ENCODE measurements around the gene OSBPL2. TPM values are rescaled to one million over a fixed set of nuclear protein-coding genes. Genes with fewer than 3 reads are reported as not detected.
A peak's percentile ranks its signal among the peaks of the same experiment; 100 is the strongest.

Gene OSBPL2
- total RNA-seq (2011; cell fraction: chromatin; rRNA removed; ENCODE audit: low replicate concordance): 144 and 173 TPM in 2 replicates
- total RNA-seq (2011; cell fraction: nucleolus; rRNA removed): 69.5 and 70.9 TPM in 2 replicates
- 130 and 148 TPM in 2 replicates for total RNA-seq (2011; cell fraction: nucleoplasm; rRNA removed)
- 14.4 and 18.2 TPM in 2 replicates for total RNA-seq (2014; rRNA removed)
- total RNA-seq (2014; rRNA removed; fragmentation: Illumina TruSeq; extraction: Trizol): 14.0 and 16.1 TPM in 2 replicates
- 13.0 and 14.1 TPM in 2 replicates for total RNA-seq (2015; rRNA removed; fragmentation: Illumina TruSeq; extraction: Trizol)
- 23.0 and 25.6 TPM in 2 replicates for total RNA-seq (2021)
- polyA plus RNA-seq (2011; rRNA removed): 11.2 and 18.0 TPM in 2 replicates
- 7.4 and 12.4 TPM in 2 replicates for polyA plus RNA-seq (2011; cell fraction: cytosol; rRNA removed)
- 75.1 and 90.2 TPM in 2 replicates for polyA plus RNA-seq (2011; cell fraction: nucleus; rRNA removed)
- 15.0 and 24.7 TPM in 2 replicates for polyA plus RNA-seq (2012)
- 19.9 and 21.1 TPM in 2 replicates for polyA plus RNA-seq (2014; fragmentation: Illumina TruSeq; extraction: Trizol)
- polyA plus RNA-seq (2014; fragmentation: Nextera tagmentation; extraction: Ambion mirVana): 1 to 10 TPM; 2.5 to 3.5 TPM
- polyA plus RNA-seq (2014; rRNA removed): 15.2 and 16.9 TPM in 2 replicates
- 73.7 and 99.1 TPM in 2 replicates for polyA minus RNA-seq (2011; rRNA and poly(A)+ RNA removed)
- polyA minus RNA-seq (2011; cell fraction: cytosol; rRNA and poly(A)+ RNA removed): 7.7 and 10.5 TPM in 2 replicates
- polyA minus RNA-seq (2011; cell fraction: nucleus; rRNA and poly(A)+ RNA removed): 19.9 and 34.7 TPM in 2 replicates
- percentile 62 among the genes with signal in this experiment for Bru-seq, nascent RNA
- BruChase-seq, experiment 1, labeled RNA remaining after a 2-hour chase: percentile 66 among the genes with signal in this experiment
- percentile 69 among the genes with signal in this experiment for BruChase-seq, experiment 2, labeled RNA remaining after a 6-hour chase
- long read RNA-seq, experiment 1, full-length matches to known transcripts: 20 of 55 reads
- long read RNA-seq, experiment 1, partial matches to known transcripts: 28 of 55 reads
- long read RNA-seq, experiment 1, other reads (novel, unspliced or antisense): 7 of 55 reads
- long read RNA-seq, experiment 2, full-length matches to known transcripts: 3 of 16 reads
- long read RNA-seq, experiment 2, partial matches to known transcripts: 5 of 16 reads
- long read RNA-seq, experiment 2, other reads (novel, unspliced or antisense): 8 of 16 reads
- long read RNA-seq, experiment 3, full-length matches to known transcripts: 13 of 21 reads
- long read RNA-seq, experiment 3, partial matches to known transcripts: 3 of 21 reads
- long read RNA-seq, experiment 3, other reads (novel, unspliced or antisense): 5 of 21 reads

DNA sequence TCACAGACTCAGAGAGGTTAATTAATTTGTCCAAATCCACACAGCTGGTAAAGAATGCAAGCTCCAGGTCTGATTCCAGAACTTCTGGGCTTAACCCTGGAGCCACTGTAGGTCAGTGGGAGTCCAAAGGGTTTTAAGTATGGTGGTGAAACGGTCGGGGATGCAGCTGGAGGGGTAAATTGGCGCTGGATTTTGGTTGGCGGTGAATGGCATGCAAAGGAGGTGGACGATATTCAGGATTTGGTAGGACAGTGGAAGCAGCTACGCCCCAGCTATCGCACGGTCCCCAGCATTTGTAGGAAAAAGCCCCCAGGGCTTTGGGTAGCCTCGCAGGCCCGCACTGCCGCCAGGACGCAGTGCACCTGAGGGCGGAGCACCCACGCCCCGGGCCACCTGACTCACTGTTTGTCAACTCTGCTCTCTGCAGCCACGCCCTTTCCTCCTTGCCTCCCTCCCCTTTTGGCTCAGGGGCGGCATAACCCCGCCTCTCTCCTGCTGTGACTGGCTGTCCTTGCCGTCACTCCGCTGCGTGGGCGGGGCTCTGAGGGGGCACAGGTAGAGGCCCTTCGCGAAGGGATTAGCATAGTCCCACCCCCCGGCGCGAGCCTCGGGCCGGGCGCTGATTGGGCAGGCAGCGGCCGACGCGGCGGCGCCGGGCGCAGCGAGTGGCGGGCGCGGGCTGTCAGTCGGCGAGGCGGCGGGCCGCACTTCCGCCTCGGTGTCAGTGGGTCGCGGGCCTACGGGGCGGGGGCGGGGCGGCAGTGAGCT is at the start of gene OSBPL2:
OSBPL2 (plus strand) TSS at position 721 of the 768 bp plus-strand sequence. CDS start 17,664 bp downstream, outside the sequence.
- Histone ChIP-seq H3K9me1 (ENCODE audit: control insufficient read depth, insufficient read depth, low read length) (peaks cover 11% of the 10 kb centered on the region), H4K20me1 (replicated peaks; ENCODE audit: control insufficient read depth, insufficient read depth, low read length) (peaks cover 29% of the 10 kb centered on the region), H3K79me2 (ENCODE audit: control insufficient read depth, insufficient read depth, low read length) (peaks cover 38% of the 10 kb centered on the region), H3K4me1 (replicated peaks in 1 of 2; ENCODE audit: control insufficient read depth in 2 of 2, insufficient read depth in 2 of 2, low read length in 2 of 2) (peaks cover 12 to 53% of the 10 kb centered on the region in 2 experiments; a peak in 4 of 5 replicates), H3K36me3 (ENCODE audit: control insufficient read depth, insufficient read depth, low read length) (peaks cover 14% of the 10 kb centered on the region; the same call in 2 of the 3 replicates), H2AFZ (ENCODE audit: low read depth, low read length) (peak within 1 kb of the TSS; percentile 63), H3K4me2 (ENCODE audit: insufficient read depth, low read length) (peak within 1 kb of the TSS; percentile 84), H3K9me3 (replicated peaks; ENCODE audit: control insufficient read depth, insufficient read depth, low read depth, low read length) (0 out of 2 replicates have a peak, but pooled peaks cover 1% of the 10 kb centered on the region), H3K4me3 (peak within 1 kb of the TSS; percentile 68), H3K27ac (ENCODE audit: extremely low read depth, low read depth, low read length) (peak within 1 kb of the TSS; percentile 62; the same call in 2 of the 3 replicates), H3K27me3 (ENCODE audit: control insufficient read depth in 2 of 2, insufficient read depth in 2 of 2, low read length in 2 of 2) (no peaks in the 10 kb centered on the region), H3K9ac (ENCODE audit: insufficient read depth in 1 of 2, low read depth in 2 of 2, low read length in 2 of 2) (peak within 1 kb of the TSS; percentile 49 to 97)
- ChIA-PET CTCF (ENCODE audit: low intra/inter-chr PET ratio) (interaction anchor here (0.9 kb wide), 1 partner anchor 64 kb away, joined by 3 read pairs; the partner anchor contains the start of gene ADRM1), POLR2A (interaction anchor here (0.5 to 1.1 kb wide), 3 partner anchors 10 to 68 kb away, joined by 3 read pairs; no protein-coding TSS in a partner anchor)
- in situ Hi-C loops (cut with MboI) (no loop called here), intact Hi-C loops (cut with micrococcal nuclease) (loop anchor here (2.0 kb wide), 1 partner anchor 65 kb away; the partner anchor contains the start of gene ADRM1)
- BruUV-seq (replicated peaks): no TSS peak
- WGBS (ENCODE audit: insufficient coverage, low coverage, missing lambda C conversion rate): 3% methylated on average over 40 of the region's 55 CpGs
- DNase-seq (ENCODE audit: extremely low read depth in 1 of 4, low spot score in 3 of 4) (peak; percentile 99 to 100 (median 100)), ATAC-seq (peak; percentile 98), FAIRE-seq (peak; percentile 100)
- TF ChIP-seq NFIC (IDR thresholded peaks at IDR 0.05) (no peak), ARHGAP35 (IDR thresholded peaks at IDR 0.05; ENCODE audit: partially characterized antibody) (no peak), FOSL1 (tag; conservative IDR thresholded peaks at IDR 0.05) (peak; percentile 40; the same call in 1 of the 2 replicates), SRF (CRISPR knock-in tag; IDR thresholded peaks at IDR 0.05) (peak in 1 of 2 experiments; percentile 86; a peak in 2 of 4 replicates), NEUROD1 (IDR thresholded peaks at IDR 0.05; ENCODE audit: borderline replicate concordance, low read depth, low read length, partially characterized antibody) (peak; percentile 83), TRIM28 (IDR thresholded peaks at IDR 0.05) (no peak), NCOA4 (IDR thresholded peaks at IDR 0.05; ENCODE audit: partially characterized antibody) (no peak), RB1 (IDR thresholded peaks at IDR 0.05; ENCODE audit: low read depth) (peak; percentile 69), RBM14 (IDR thresholded peaks at IDR 0.05; ENCODE audit: borderline replicate concordance, insufficient read depth, low read depth, low read length) (no peak), PHF20 (IDR thresholded peaks at IDR 0.05; ENCODE audit: partially characterized antibody) (no peak)
- TF ChIP-seq, protein P1, sequence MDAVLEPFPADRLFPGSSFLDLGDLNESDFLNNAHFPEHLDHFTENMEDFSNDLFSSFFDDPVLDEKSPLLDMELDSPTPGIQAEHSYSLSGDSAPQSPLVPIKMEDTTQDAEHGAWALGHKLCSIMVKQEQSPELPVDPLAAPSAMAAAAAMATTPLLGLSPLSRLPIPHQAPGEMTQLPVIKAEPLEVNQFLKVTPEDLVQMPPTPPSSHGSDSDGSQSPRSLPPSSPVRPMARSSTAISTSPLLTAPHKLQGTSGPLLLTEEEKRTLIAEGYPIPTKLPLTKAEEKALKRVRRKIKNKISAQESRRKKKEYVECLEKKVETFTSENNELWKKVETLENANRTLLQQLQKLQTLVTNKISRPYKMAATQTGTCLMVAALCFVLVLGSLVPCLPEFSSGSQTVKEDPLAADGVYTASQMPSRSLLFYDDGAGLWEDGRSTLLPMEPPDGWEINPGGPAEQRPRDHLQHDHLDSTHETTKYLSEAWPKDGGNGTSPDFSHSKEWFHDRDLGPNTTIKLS (IDR thresholded peaks at IDR 0.05; ENCODE audit: borderline replicate concordance, low read depth): peak; percentile 96
- TF ChIP-seq, protein P2, sequence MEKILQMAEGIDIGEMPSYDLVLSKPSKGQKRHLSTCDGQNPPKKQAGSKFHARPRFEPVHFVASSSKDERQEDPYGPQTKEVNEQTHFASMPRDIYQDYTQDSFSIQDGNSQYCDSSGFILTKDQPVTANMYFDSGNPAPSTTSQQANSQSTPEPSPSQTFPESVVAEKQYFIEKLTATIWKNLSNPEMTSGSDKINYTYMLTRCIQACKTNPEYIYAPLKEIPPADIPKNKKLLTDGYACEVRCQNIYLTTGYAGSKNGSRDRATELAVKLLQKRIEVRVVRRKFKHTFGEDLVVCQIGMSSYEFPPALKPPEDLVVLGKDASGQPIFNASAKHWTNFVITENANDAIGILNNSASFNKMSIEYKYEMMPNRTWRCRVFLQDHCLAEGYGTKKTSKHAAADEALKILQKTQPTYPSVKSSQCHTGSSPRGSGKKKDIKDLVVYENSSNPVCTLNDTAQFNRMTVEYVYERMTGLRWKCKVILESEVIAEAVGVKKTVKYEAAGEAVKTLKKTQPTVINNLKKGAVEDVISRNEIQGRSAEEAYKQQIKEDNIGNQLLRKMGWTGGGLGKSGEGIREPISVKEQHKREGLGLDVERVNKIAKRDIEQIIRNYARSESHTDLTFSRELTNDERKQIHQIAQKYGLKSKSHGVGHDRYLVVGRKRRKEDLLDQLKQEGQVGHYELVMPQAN (IDR thresholded peaks at IDR 0.05; ENCODE audit: borderline replicate concordance): no peak

Data from K562 (cell line).